OCI-LY3 (cell line): ENCODE results near the gene NHEJ1.

ENCODE experiments used
- EZH2phosphoT487 ChIP-seq: fragments of 200-600 bp; shearing (Covaris generic); IDR thresholded peaks from 2 replicates; pipeline ENCODE4 v1.6.1; 2018; ENCODE audit warnings: antibody characterized with exemption, mixed run types, low read depth
- TF ChIP-seq, protein P1 (sequence below): fragments of 200-600, 300-600 bp; sonication (generic); IDR thresholded peaks from 2 replicates; pipeline ENCODE4 v1.5.1; 2014; ENCODE audit warnings: antibody characterized with exemption, low read length, low read depth

DNA sequence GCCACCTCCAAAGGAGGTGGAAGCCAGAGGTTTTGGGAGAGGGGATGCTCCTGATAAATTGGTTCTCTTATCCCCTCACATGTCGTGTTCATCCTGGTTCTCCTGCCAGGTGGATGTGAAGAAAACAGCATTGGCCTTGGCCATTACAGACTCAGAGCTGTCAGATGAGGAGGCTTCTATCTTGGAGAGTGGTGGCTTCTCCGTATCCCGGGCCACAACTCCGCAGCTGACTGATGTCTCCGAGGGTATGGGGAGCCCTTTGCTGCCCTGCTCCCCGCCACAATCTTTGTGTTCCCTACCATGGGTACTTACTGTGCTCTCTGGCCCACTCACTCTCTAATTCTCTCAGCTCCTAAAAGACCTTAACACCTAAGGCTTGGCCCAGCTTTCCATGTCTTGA, 20.9 kb upstream of the NHEJ1 start:
- TF ChIP-seq, protein P1, sequence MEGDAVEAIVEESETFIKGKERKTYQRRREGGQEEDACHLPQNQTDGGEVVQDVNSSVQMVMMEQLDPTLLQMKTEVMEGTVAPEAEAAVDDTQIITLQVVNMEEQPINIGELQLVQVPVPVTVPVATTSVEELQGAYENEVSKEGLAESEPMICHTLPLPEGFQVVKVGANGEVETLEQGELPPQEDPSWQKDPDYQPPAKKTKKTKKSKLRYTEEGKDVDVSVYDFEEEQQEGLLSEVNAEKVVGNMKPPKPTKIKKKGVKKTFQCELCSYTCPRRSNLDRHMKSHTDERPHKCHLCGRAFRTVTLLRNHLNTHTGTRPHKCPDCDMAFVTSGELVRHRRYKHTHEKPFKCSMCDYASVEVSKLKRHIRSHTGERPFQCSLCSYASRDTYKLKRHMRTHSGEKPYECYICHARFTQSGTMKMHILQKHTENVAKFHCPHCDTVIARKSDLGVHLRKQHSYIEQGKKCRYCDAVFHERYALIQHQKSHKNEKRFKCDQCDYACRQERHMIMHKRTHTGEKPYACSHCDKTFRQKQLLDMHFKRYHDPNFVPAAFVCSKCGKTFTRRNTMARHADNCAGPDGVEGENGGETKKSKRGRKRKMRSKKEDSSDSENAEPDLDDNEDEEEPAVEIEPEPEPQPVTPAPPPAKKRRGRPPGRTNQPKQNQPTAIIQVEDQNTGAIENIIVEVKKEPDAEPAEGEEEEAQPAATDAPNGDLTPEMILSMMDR: no peak
- TF ChIP-seq EZH2phosphoT487: no peak
